ENCODE results near the gene PIGU. TPM values are rescaled to one million over a fixed set of nuclear protein-coding genes. Genes with fewer than 3 reads are reported as not detected.

PIGU gene
- total and polyA plus RNA-seq, 9 of the 15 experiments (the other 6 are each of a cell fraction or from before 2014, with no cell fraction given): 6.5 to 100 (median 28.1) TPM

GRCh38 chr20:34549291-34549928 lies 127.5 kb downstream of the PIGU start (continued):
- 0 out of 2 replicates have a peak, but pooled peaks have one; percentile 37 for TF ChIP-seq ZNF589 (CRISPR knock-in tag; IDR thresholded peaks at IDR 0.05; ENCODE audit: low read depth)
- no peak for TF ChIP-seq PRPF4 (IDR thresholded peaks at IDR 0.05; ENCODE audit: insufficient read depth, low read depth, low read length, poor library complexity, severe bottlenecking)
- TF ChIP-seq CXXC5 (CRISPR knock-in tag; IDR thresholded peaks at IDR 0.05): no peak
- no peak for TF ChIP-seq EHMT2 (IDR thresholded peaks at IDR 0.05)
- no peak for TF ChIP-seq MCM5 (IDR thresholded peaks at IDR 0.05; ENCODE audit: low read depth)
- no peak for TF ChIP-seq ZNF318 (IDR thresholded peaks at IDR 0.05; ENCODE audit: borderline replicate concordance in 1 of 2, low read depth in 1 of 2)
- TF ChIP-seq PRDM10 (IDR thresholded peaks at IDR 0.05; ENCODE audit: partially characterized antibody): no peak
- TF ChIP-seq ADNP (tag; IDR thresholded peaks at IDR 0.05): 0 out of 2 replicates have a peak, but pooled peaks have one; percentile 7
- no peak for TF ChIP-seq CREB5 (CRISPR knock-in tag; IDR thresholded peaks at IDR 0.05)
- no peak for TF ChIP-seq MAZ (CRISPR knock-in tag; conservative IDR thresholded peaks at IDR 0.05 in 1 of 2, IDR thresholded peaks at IDR 0.05 in 1 of 2)
- no peak for TF ChIP-seq GATA2 (CRISPR knock-in tag; IDR thresholded peaks at IDR 0.05)
- TF ChIP-seq ZNF75A (CRISPR knock-in tag; IDR thresholded peaks at IDR 0.05): no peak
- TF ChIP-seq ESRRB (CRISPR knock-in tag; IDR thresholded peaks at IDR 0.05; ENCODE audit: borderline replicate concordance): no peak
- TF ChIP-seq HMGN3 (IDR thresholded peaks at IDR 0.05; ENCODE audit: borderline replicate concordance, extremely low read depth, insufficient read length, low read depth, low read length): no peak

Data from K562 (cell line).